Measurements from ENCODE around the gene CYP51A1.

GRCh38 chr7:92161271-92161670 lies 27.0 kb upstream of the CYP51A1 start:
- TF ChIP-seq POLR2A (IDR thresholded peaks at IDR 0.05) (no peak), CTCF (IDR thresholded peaks at IDR 0.05) (no peak), EP300 (IDR thresholded peaks at IDR 0.05) (no peak)

Data from tibial nerve (tissue), 4 donors.